WTC11 (cell line): Measurements from ENCODE around the gene CD48.

Source experiments
- CREB1 ChIP-seq: sonication (generic); formaldehyde crosslinking; IDR thresholded peaks from 2 replicates; pipeline ENCODE4 v1.8.0; 2023; ENCODE audit warnings: mild to moderate bottlenecking, missing genetic modification reagents
- EMX1 ChIP-seq: fragments of 250-450 bp; sonication (Bioruptor Pico); IDR thresholded peaks from 2 replicates; pipeline ENCODE4 v1.8.0; 2021; ENCODE audit warnings: mild to moderate bottlenecking
- FOXK1 ChIP-seq: sonication (generic); formaldehyde crosslinking; IDR thresholded peaks from 2 replicates; pipeline ENCODE4 v1.8.0; 2022; ENCODE audit warnings: mild to moderate bottlenecking, moderate library complexity, missing genetic modification reagents
- FOXP1 ChIP-seq: sonication (generic); formaldehyde crosslinking; IDR thresholded peaks from 2 replicates; pipeline ENCODE4 v1.8.0; 2022; ENCODE audit warnings: missing genetic modification reagents, mild to moderate bottlenecking, moderate library complexity, borderline replicate concordance
- MXD4 ChIP-seq: fragments of 250-450 bp; sonication (Bioruptor Pico); IDR thresholded peaks from 2 replicates; pipeline ENCODE4 v1.8.0; 2021; ENCODE audit warnings: mild to moderate bottlenecking, moderate library complexity, borderline replicate concordance
- NFATC4 ChIP-seq: fragments of 250-450 bp; sonication (Bioruptor Pico); IDR thresholded peaks from 2 replicates; pipeline ENCODE4 v1.9.0; 2021; ENCODE audit warnings: mild to moderate bottlenecking
- NFE2L1 ChIP-seq: sonication (generic); formaldehyde crosslinking; IDR thresholded peaks from 2 replicates; pipeline ENCODE4 v1.8.1; 2023; ENCODE audit warnings: missing genetic modification reagents
- NR1H2 ChIP-seq: sonication (generic); formaldehyde crosslinking; IDR thresholded peaks from 2 replicates; pipeline ENCODE4 v1.9.0; 2021; ENCODE audit warnings: mild to moderate bottlenecking, moderate library complexity, missing genetic modification reagents
- TCF7 ChIP-seq: sonication (generic); formaldehyde crosslinking; IDR thresholded peaks from 2 replicates; pipeline ENCODE4 v1.8.0; 2022; ENCODE audit warnings: mild to moderate bottlenecking, low read depth, missing genetic modification reagents, moderate library complexity
- ZNF121 ChIP-seq: sonication (generic); formaldehyde crosslinking; IDR thresholded peaks from 2 replicates; pipeline ENCODE4 v1.8.0; 2023; ENCODE audit warnings: missing genetic modification reagents
- TF ChIP-seq, protein P1 (sequence below): fragments of 200-600 bp; IDR thresholded peaks from 2 replicates; pipeline ENCODE4 v1.8.0; 2022; ENCODE audit warnings: antibody characterized with exemption
- TF ChIP-seq, protein P2 (sequence below): sonication (generic); formaldehyde crosslinking; IDR thresholded peaks from 2 replicates; pipeline ENCODE4 v1.8.0; 2022; ENCODE audit warnings: mild to moderate bottlenecking, missing genetic modification reagents
- TF ChIP-seq, protein P3 (sequence below): fragments of 250-450 bp; sonication (Bioruptor Pico); IDR thresholded peaks from 2 replicates; pipeline ENCODE4 v1.9.0; 2021; ENCODE audit warnings: moderate library complexity, mild to moderate bottlenecking, inconsistent platforms, borderline replicate concordance
- TF ChIP-seq, protein P4 (sequence below): sonication (generic); formaldehyde crosslinking; IDR thresholded peaks from 2 replicates; pipeline ENCODE4 v1.8.0; 2023; ENCODE audit warnings: missing genetic modification reagents, mild to moderate bottlenecking, borderline replicate concordance

DNA sequence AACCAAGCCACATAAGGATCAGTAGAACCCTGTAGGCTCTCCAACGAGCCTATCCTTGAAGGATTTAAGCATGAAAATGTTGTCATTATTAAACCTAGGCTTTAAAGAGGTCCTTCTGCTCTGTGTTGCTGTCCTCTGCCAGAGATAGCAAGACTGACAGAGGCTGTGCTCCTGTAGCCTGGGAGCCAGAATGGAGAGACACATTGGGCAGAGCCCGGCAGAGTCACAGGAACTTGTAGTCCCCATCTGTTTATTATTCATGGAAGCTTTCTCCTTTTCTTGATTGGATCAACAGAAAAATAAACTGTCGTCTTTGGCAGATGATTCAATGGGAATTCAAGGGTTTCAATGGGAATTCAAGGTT lies 45.6 kb downstream of the CD48 start:
- TF ChIP-seq, protein P1, sequence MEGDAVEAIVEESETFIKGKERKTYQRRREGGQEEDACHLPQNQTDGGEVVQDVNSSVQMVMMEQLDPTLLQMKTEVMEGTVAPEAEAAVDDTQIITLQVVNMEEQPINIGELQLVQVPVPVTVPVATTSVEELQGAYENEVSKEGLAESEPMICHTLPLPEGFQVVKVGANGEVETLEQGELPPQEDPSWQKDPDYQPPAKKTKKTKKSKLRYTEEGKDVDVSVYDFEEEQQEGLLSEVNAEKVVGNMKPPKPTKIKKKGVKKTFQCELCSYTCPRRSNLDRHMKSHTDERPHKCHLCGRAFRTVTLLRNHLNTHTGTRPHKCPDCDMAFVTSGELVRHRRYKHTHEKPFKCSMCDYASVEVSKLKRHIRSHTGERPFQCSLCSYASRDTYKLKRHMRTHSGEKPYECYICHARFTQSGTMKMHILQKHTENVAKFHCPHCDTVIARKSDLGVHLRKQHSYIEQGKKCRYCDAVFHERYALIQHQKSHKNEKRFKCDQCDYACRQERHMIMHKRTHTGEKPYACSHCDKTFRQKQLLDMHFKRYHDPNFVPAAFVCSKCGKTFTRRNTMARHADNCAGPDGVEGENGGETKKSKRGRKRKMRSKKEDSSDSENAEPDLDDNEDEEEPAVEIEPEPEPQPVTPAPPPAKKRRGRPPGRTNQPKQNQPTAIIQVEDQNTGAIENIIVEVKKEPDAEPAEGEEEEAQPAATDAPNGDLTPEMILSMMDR, result no peak
- TF ChIP-seq FOXK1 (CRISPR knock-in tag) (no peak), EMX1 (no peak), FOXP1 (CRISPR knock-in tag) (no peak), NFE2L1 (CRISPR knock-in tag) (no peak), NR1H2 (CRISPR knock-in tag) (no peak), NFATC4 (CRISPR knock-in tag) (no peak), ZNF121 (CRISPR knock-in tag) (no peak), MXD4 (CRISPR knock-in tag) (no peak), CREB1 (CRISPR knock-in tag) (no peak), TCF7 (CRISPR knock-in tag) (no peak)
- TF ChIP-seq, protein P2, sequence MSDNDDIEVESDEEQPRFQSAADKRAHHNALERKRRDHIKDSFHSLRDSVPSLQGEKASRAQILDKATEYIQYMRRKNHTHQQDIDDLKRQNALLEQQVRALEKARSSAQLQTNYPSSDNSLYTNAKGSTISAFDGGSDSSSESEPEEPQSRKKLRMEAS (CRISPR knock-in tag), result no peak
- TF ChIP-seq, protein P3, sequence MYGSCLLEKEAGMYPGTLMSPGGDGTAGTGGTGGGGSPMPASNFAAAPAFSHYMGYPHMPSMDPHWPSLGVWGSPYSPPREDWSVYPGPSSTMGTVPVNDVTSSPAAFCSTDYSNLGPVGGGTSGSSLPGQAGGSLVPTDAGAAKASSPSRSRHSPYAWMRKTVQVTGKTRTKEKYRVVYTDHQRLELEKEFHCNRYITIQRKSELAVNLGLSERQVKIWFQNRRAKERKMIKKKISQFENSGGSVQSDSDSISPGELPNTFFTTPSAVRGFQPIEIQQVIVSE (CRISPR knock-in tag), result no peak
- TF ChIP-seq, protein P4, sequence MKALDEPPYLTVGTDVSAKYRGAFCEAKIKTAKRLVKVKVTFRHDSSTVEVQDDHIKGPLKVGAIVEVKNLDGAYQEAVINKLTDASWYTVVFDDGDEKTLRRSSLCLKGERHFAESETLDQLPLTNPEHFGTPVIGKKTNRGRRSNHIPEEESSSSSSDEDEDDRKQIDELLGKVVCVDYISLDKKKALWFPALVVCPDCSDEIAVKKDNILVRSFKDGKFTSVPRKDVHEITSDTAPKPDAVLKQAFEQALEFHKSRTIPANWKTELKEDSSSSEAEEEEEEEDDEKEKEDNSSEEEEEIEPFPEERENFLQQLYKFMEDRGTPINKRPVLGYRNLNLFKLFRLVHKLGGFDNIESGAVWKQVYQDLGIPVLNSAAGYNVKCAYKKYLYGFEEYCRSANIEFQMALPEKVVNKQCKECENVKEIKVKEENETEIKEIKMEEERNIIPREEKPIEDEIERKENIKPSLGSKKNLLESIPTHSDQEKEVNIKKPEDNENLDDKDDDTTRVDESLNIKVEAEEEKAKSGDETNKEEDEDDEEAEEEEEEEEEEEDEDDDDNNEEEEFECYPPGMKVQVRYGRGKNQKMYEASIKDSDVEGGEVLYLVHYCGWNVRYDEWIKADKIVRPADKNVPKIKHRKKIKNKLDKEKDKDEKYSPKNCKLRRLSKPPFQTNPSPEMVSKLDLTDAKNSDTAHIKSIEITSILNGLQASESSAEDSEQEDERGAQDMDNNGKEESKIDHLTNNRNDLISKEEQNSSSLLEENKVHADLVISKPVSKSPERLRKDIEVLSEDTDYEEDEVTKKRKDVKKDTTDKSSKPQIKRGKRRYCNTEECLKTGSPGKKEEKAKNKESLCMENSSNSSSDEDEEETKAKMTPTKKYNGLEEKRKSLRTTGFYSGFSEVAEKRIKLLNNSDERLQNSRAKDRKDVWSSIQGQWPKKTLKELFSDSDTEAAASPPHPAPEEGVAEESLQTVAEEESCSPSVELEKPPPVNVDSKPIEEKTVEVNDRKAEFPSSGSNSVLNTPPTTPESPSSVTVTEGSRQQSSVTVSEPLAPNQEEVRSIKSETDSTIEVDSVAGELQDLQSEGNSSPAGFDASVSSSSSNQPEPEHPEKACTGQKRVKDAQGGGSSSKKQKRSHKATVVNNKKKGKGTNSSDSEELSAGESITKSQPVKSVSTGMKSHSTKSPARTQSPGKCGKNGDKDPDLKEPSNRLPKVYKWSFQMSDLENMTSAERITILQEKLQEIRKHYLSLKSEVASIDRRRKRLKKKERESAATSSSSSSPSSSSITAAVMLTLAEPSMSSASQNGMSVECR (CRISPR knock-in tag), result no peak
